Spleen (tissue), 11 donors: ENCODE results near the gene CABP1. TPM values are rescaled to one million over a fixed set of nuclear protein-coding genes. Genes with fewer than 3 reads are reported as not detected.

ENCODE experiments used
- DNase-seq: peaks from one replicate; pipeline ENCODE4 v3.0.0-alpha.2; 2020
- H3K27ac ChIP-seq, 8 donors: fragments of 200-600 bp; sonication (generic) in 7 of 8; 1 replicate in 4 of 8; 2 replicates in 4 of 8; pipeline versions ENCODE4 v1.5.0 to v1.8.0; 2016 to 2021; ENCODE audit warnings: inconsistent platforms in 4 of 8, mild to moderate bottlenecking in 4 of 8, moderate library complexity in 1 of 8
- H3K27me3 ChIP-seq, 7 donors: fragments of 200-600 bp; sonication (generic) in 6 of 7; replicated peaks in 1 of 7; 1 replicate in 4 of 7; 2 replicates in 3 of 7; pipeline versions ENCODE4 v1.5.0 to v1.8.0; 2016 to 2021; ENCODE audit warnings: inconsistent platforms in 3 of 7, mild to moderate bottlenecking in 1 of 7
- H3K36me3 ChIP-seq, 6 donors: fragments of 200-600 bp; sonication (generic) in 5 of 6; 1 replicate in 4 of 6; 2 replicates in 2 of 6; pipeline versions ENCODE4 v1.5.0 to v1.8.0; 2016 to 2021; ENCODE audit warnings: inconsistent platforms in 2 of 6
- H3K4me1 ChIP-seq, 6 donors: fragments of 200-600 bp; sonication (generic) in 5 of 6; 1 replicate in 3 of 6; 2 replicates in 3 of 6; pipeline versions ENCODE4 v1.5.0 to v1.8.0; 2016 to 2021; ENCODE audit warnings: inconsistent platforms in 3 of 6
- H3K4me3 ChIP-seq, 8 donors: fragments of 200-600 bp; sonication (generic) in 7 of 8; 1 replicate in 4 of 8; 2 replicates in 4 of 8; pipeline versions ENCODE4 v1.5.0 to v1.8.0; 2016 to 2021; ENCODE audit warnings: inconsistent platforms in 4 of 8, mild to moderate bottlenecking in 4 of 8, moderate library complexity in 2 of 8
- H3K9me3 ChIP-seq, 8 donors: fragments of 200-600 bp; sonication (generic) in 7 of 8; 1 replicate in 4 of 8; 2 replicates in 4 of 8; pipeline versions ENCODE4 v1.5.0 to v1.8.0; 2016 to 2021; ENCODE audit warnings: inconsistent platforms in 4 of 8
- POLR2A ChIP-seq, 3 donors: fragments of 450-650 bp; IDR thresholded peaks; one replicate each; pipeline ENCODE4 v1.5.1; 2017; ENCODE audit warnings: antibody characterized with exemption in 3 of 3, mild to moderate bottlenecking in 1 of 3
- POLR2AphosphoS5 ChIP-seq, 3 donors: sonication (generic); formaldehyde crosslinking; IDR thresholded peaks; one replicate each; pipeline ENCODE4 v1.5.1; 2017; ENCODE audit warnings: antibody characterized with exemption in 3 of 3
- WGBS, 5 donors: extraction: QIAGEN DNeasy Blood & Tissue Kit in 3 of 5; methylation state at CpG; one replicate each; pipeline versions ENCODE4 v1.1.5 to v1.1.7; 2013 to 2018; 5-methylcytosine and 5-hydroxymethylcytosine counted together
- intact Hi-C: fragments of 100-400 bp; cut with DNase I; formaldehyde crosslinking; loops from one replicate; pipeline ENCODE4 v1.15.0; 2023; ENCODE audit warnings: low total_unique reads
- polyA plus RNA-seq, 3 donors: library from polyadenylated mRNA; stranded (reverse); fragments of 200-250 nt; gene quantifications; one replicate each; pipeline ENCODE4 v1.2.1, GENCODE V29; 2013
- total RNA-seq, 7 donors: library from RNA; depleted of rRNA in 3 of 7; stranded (reverse); fragments of >200 nt in 3 of 7; fragmentation: NEBNext Ultra II Directional in 4 of 7; extraction: Animal tissue kit (Norgen Biotek cat#: 25700) in 4 of 7; gene quantifications; one replicate each; pipeline versions ENCODE4 v1.1.0 to v1.2.1, GENCODE V29; 2016 to 2021
- TF ChIP-seq, protein P1 (sequence below), 11 experiments: fragments of 200-600 bp in 7 of 11; fragments of 450-650 bp in 4 of 11; sonication (generic) in 4 of 11; IDR thresholded peaks in 8 of 11; conservative IDR thresholded peaks in 3 of 11; 1 replicate in 7 of 11; 2 replicates in 4 of 11; pipeline versions ENCODE4 v1.4.0 to v1.8.0; 2016 to 2021; ENCODE audit warnings: antibody characterized with exemption in 11 of 11, inconsistent platforms in 4 of 11, mild to moderate bottlenecking in 1 of 11
- donor health status: healthy with polysubstance abuse.
- donor health status: DM: no; HTN: no; CAD: no; lungs with moderate emphysema.
- donor health status: DM: no; HTN: no; CAD: no.
- donor health status: Bipolar disorder and iron deficiency.
- donor health status: healthy.
- donor health status: DM: no; HTN: no; CAD: no.
- donor health status: DM: yes; HTN: yes; CAD: no.

The CABP1 gene
- total and polyA plus RNA-seq, 10 donors = 0.27 to 2.8 (median 0.60) TPM; not detected in 1

DNA sequence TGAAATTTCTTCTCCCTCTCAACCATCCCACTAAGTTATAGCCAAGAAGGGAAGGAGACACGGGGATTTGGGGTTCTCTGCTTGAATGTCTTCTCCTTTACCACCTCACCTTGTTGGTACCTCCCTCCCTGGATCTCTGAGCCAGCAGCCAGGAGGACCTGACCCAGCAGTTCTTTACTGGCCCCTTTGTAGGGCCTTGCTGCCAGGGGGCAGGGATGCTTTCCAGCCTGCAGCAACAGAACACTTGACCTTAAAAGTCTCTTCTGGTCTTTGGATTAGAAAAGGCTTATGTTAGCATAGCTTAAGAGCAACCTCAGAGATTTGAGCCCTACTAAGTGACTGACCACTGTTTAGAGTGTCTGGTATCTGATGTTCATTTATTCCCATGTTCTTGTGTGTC is 56.9 kb downstream of the CABP1 start:
- Histone ChIP-seq H3K4me3 (no peak overlapping the region), H3K36me3 (peaks cover 14 to 97% (median 74%) of the 10 kb centered on the region in 6 donors), H3K27ac (peak overlapping the region in 2 of 8 donors; percentile 77 to 84), H3K9me3 (no peaks in the 10 kb centered on the region), H3K27me3 (no peaks in the 10 kb centered on the region), H3K4me1 (peaks cover 0 to 51% (median 23%) of the 10 kb centered on the region in 6 donors)
- intact Hi-C loops = no loop called here
- 81 to 96% (median 88%) methylated on average over 1 of the region's 1 CpG for WGBS, 5 donors
- TF ChIP-seq, protein P1, sequence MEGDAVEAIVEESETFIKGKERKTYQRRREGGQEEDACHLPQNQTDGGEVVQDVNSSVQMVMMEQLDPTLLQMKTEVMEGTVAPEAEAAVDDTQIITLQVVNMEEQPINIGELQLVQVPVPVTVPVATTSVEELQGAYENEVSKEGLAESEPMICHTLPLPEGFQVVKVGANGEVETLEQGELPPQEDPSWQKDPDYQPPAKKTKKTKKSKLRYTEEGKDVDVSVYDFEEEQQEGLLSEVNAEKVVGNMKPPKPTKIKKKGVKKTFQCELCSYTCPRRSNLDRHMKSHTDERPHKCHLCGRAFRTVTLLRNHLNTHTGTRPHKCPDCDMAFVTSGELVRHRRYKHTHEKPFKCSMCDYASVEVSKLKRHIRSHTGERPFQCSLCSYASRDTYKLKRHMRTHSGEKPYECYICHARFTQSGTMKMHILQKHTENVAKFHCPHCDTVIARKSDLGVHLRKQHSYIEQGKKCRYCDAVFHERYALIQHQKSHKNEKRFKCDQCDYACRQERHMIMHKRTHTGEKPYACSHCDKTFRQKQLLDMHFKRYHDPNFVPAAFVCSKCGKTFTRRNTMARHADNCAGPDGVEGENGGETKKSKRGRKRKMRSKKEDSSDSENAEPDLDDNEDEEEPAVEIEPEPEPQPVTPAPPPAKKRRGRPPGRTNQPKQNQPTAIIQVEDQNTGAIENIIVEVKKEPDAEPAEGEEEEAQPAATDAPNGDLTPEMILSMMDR (IDR thresholded peaks at IDR 0.05 in 8 of 11, conservative IDR thresholded peaks at IDR 0.05 in 3 of 11) = no peak
- TF ChIP-seq POLR2AphosphoS5 (IDR thresholded peaks at IDR 0.05) = no peak
- TF ChIP-seq POLR2A (IDR thresholded peaks at IDR 0.05) = no peak
- no peak for DNase-seq

DNA sequence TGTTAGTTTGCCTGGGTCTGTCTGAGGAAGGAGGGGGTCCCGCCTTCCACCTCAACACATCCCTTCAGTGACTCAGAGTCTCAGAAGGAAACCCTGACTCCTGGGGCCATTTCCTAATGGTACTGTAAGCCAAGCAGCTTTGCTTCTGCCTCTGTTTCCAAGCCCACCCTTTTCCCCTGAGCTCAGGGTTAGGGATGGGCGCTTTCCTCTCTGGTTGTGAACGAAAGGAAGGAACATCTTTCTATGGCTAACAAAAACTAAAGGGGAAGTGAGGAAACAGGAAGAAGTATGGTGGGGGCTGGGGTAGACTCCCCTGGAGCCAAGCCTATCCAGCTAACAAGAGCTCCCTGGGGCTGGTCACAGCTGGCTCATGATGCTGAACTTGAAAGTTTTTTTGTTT is 58.2 kb downstream of the CABP1 start:
- WGBS, 5 donors = 47 to 68% (median 60%) methylated on average over 3 of the region's 3 CpGs
- Histone ChIP-seq H3K9me3 (no peaks in the 10 kb centered on the region), H3K4me3 (no peak overlapping the region), H3K27me3 (no peaks in the 10 kb centered on the region), H3K27ac (peak overlapping the region in 7 of 8 donors; percentile 16 to 84 (median 71)), H3K4me1 (peaks cover 0 to 50% (median 25%) of the 10 kb centered on the region in 6 donors), H3K36me3 (peaks cover 14 to 100% (median 73%) of the 10 kb centered on the region in 6 donors)
- DNase-seq = no peak
- TF ChIP-seq POLR2AphosphoS5 (IDR thresholded peaks at IDR 0.05) (peak in 1 of 3 donors; percentile 7), POLR2A (IDR thresholded peaks at IDR 0.05) (no peak)
- intact Hi-C loops = no loop called here

DNA sequence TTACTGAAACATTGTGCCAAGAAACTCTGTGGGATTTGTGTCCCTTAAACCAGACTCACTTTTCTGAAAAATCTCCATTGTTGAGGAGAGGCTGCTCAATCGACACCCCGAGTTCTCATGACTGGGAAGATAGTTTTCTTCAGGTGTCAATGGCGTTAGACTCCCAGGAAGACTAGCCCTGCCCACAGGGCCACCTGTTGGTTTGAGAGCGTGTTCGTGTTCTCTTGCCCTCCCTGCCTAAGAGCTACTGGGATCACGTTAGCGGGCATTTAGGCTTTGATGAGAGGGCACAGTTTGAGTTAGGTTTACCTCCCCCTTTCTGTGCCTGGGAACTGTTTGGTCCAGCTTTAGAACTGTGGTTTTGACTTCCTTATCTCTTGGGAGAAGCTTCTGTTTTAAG is 59.1 kb downstream of the CABP1 start:
- H3K4me1 ChIP-seq = peaks cover 0 to 50% (median 25%) of the 10 kb centered on the region in 6 donors
- H3K27ac ChIP-seq = peak overlapping the region in 6 of 8 donors; percentile 29 to 84 (median 72)
- 88 to 97% (median 93%) methylated on average over 7 of the region's 7 CpGs for WGBS, 5 donors

DNA sequence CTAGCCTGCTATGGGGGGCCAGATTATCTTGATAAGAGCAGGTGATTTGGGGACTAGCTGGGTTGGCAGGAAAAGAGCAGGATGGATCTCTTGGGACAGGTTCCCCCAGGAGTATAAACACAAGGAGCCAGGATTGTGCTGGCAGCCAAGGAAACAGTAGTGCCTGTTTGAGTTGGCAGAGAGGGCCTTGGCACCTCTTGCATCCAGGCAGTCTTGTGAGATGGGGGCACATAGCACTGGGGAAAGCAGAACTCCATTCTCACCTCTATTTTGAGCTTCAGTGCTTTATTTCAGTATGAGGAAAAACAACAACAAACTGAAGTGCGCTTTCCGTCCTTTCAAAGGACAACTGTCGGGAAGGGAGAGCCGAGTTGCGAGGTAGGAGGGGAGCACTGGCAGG is 60.5 kb downstream of the CABP1 start:
- intact Hi-C loops = no loop called here
- TF ChIP-seq POLR2A (IDR thresholded peaks at IDR 0.05) (no peak), POLR2AphosphoS5 (IDR thresholded peaks at IDR 0.05) (no peak)
- TF ChIP-seq, protein P1 (IDR thresholded peaks at IDR 0.05 in 8 of 11, conservative IDR thresholded peaks at IDR 0.05 in 3 of 11) = no peak

More for the DNA sequence above, 59.1 kb downstream of the CABP1 start:
- H3K4me3 ChIP-seq = no peak overlapping the region
- no peaks in the 10 kb centered on the region for H3K27me3 ChIP-seq
- H3K9me3 ChIP-seq = no peaks in the 10 kb centered on the region
- H3K36me3 ChIP-seq = peaks cover 13 to 92% (median 65%) of the 10 kb centered on the region in 6 donors
- no peak for TF ChIP-seq POLR2AphosphoS5 (IDR thresholded peaks at IDR 0.05)
- TF ChIP-seq, protein P1 (IDR thresholded peaks at IDR 0.05 in 8 of 11, conservative IDR thresholded peaks at IDR 0.05 in 3 of 11) = no peak
- no peak for TF ChIP-seq POLR2A (IDR thresholded peaks at IDR 0.05)
- intact Hi-C loops = no loop called here
- DNase-seq = no peak

More for the DNA sequence above, 60.5 kb downstream of the CABP1 start:
- Histone ChIP-seq H3K9me3 (no peaks in the 10 kb centered on the region), H3K36me3 (peaks cover 2 to 88% (median 52%) of the 10 kb centered on the region in 6 donors), H3K27me3 (no peaks in the 10 kb centered on the region), H3K4me3 (no peak overlapping the region), H3K4me1 (peaks cover 0 to 46% (median 25%) of the 10 kb centered on the region in 6 donors), H3K27ac (peak overlapping the region in 3 of 8 donors; percentile 50 to 84 (median 80))
- no peak for DNase-seq
- WGBS, 5 donors = 88 to 100% (median 92%) methylated on average over 5 of the region's 5 CpGs
